Neural crest cell (in vitro differentiated cells): ENCODE measurements around the gene YIF1A. TPM values are rescaled to one million over a fixed set of nuclear protein-coding genes. Genes with fewer than 3 reads are reported as not detected.
A peak's percentile ranks its signal among the peaks of the same experiment; 100 is the strongest.

Source experiments
- DNase-seq: peaks from one replicate; pipeline ENCODE4 v3.0.0; 2021; ENCODE audit warnings: low read depth, mixed read lengths, low spot score
- H3K27ac Mint-ChIP-seq: one replicate; pipeline ENCODE4 v1.8.0; 2021; ENCODE audit warnings: mild to moderate bottlenecking, mixed read lengths; ENCODE audit not compliant: unreplicated experiment
- H3K27me3 Mint-ChIP-seq: 2 replicates; pipeline ENCODE4 v1.8.0; 2021; ENCODE audit warnings: low read depth, mild to moderate bottlenecking, mixed read lengths
- H3K36me3 Mint-ChIP-seq: 2 replicates; pipeline ENCODE4 v1.8.0; 2021; ENCODE audit warnings: low read depth, mild to moderate bottlenecking, mixed read lengths
- H3K4me1 Mint-ChIP-seq: 2 replicates; pipeline ENCODE4 v1.8.0; 2021; ENCODE audit warnings: mixed read lengths
- H3K4me3 Mint-ChIP-seq: one replicate; pipeline ENCODE4 v1.8.0; 2021; ENCODE audit warnings: mild to moderate bottlenecking, mixed read lengths
- H3K9me3 Mint-ChIP-seq: 2 replicates; pipeline ENCODE4 v1.8.0; 2021; ENCODE audit warnings: mixed read lengths
- CTCF ChIP-seq: fragments of 200-600 bp; sonication (generic); conservative IDR thresholded peaks from 2 replicates; pipeline ENCODE4 v1.5.0; 2021; ENCODE audit warnings: antibody characterized with exemption, mild to moderate bottlenecking
- total RNA-seq: library from RNA; stranded (reverse); gene quantifications from 2 replicates; pipeline ENCODE4 v1.2.1, GENCODE V29; 2021

YIF1A gene
- total RNA-seq, 1 donor from 2014 or later = 60.9 TPM

- no peak for TF ChIP-seq CTCF
- Mint-ChIP-seq H3K27me3 (peaks cover 5% of the 10 kb centered on the region), H3K4me3 (peak overlapping the region; percentile 74), H3K4me1 (peaks cover 20% of the 10 kb centered on the region), H3K27ac (no peak overlapping the region), H3K9me3 (no peaks in the 10 kb centered on the region), H3K36me3 (peaks cover 7% of the 10 kb centered on the region)
- DNase-seq = no peak
Measured at GRCh38 chr11:66264383-66264782, 24.6 kb downstream of the YIF1A start.

- Mint-ChIP-seq H3K27me3 (peaks cover 5% of the 10 kb centered on the region), H3K27ac (no peak overlapping the region), H3K36me3 (peaks cover 11% of the 10 kb centered on the region), H3K4me3 (peak overlapping the region; percentile 74), H3K4me1 (peaks cover 22% of the 10 kb centered on the region), H3K9me3 (no peaks in the 10 kb centered on the region)
- TF ChIP-seq CTCF = no peak
- DNase-seq = no peak
Measured at GRCh38 chr11:66263785-66264184, 25.2 kb downstream of the YIF1A start.

GRCh38 chr11:66263231-66263630 lies 25.7 kb downstream of the YIF1A start:
- Mint-ChIP-seq H3K9me3 (no peaks in the 10 kb centered on the region), H3K27me3 (peaks cover 3% of the 10 kb centered on the region), H3K27ac (no peak overlapping the region), H3K36me3 (peaks cover 11% of the 10 kb centered on the region), H3K4me3 (peak overlapping the region; percentile 27), H3K4me1 (peaks cover 23% of the 10 kb centered on the region)
- no peak for TF ChIP-seq CTCF
- no peak for DNase-seq

- peaks cover 11% of the 10 kb centered on the region for H3K36me3 Mint-ChIP-seq
- no peak for TF ChIP-seq CTCF
- no peak overlapping the region for H3K4me3 Mint-ChIP-seq
- no peaks in the 10 kb centered on the region for H3K9me3 Mint-ChIP-seq
- H3K27me3 Mint-ChIP-seq = no peaks in the 10 kb centered on the region
- H3K4me1 Mint-ChIP-seq = peaks cover 20% of the 10 kb centered on the region
- no peak for DNase-seq
- H3K27ac Mint-ChIP-seq = no peak overlapping the region
Measured at GRCh38 chr11:66262696-66263095, 26.2 kb downstream of the YIF1A start.

GRCh38 chr11:66262191-66262590 lies 26.8 kb downstream of the YIF1A start:
- H3K9me3 Mint-ChIP-seq = no peaks in the 10 kb centered on the region
- H3K4me3 Mint-ChIP-seq = peak overlapping the region; percentile 64
- H3K4me1 Mint-ChIP-seq = peaks cover 17% of the 10 kb centered on the region
- peaks cover 11% of the 10 kb centered on the region for H3K36me3 Mint-ChIP-seq
- H3K27me3 Mint-ChIP-seq = no peaks in the 10 kb centered on the region
- no peak for DNase-seq
- TF ChIP-seq CTCF = no peak
- no peak overlapping the region for H3K27ac Mint-ChIP-seq

- Mint-ChIP-seq H3K4me1 (peaks cover 19% of the 10 kb centered on the region), H3K36me3 (peaks cover 11% of the 10 kb centered on the region), H3K27ac (no peak overlapping the region)
Measured at GRCh38 chr11:66261578-66261977, 27.4 kb downstream of the YIF1A start.

More at GRCh38 chr11:66261578-66261977, 27.4 kb downstream of the YIF1A start:
- H3K9me3 Mint-ChIP-seq = no peaks in the 10 kb centered on the region
- H3K4me3 Mint-ChIP-seq = no peak overlapping the region
- no peak for DNase-seq
- peaks cover 2% of the 10 kb centered on the region for H3K27me3 Mint-ChIP-seq
- TF ChIP-seq CTCF = no peak
